ENCODE measurements around the gene ARHGAP21.
"Not testable (repeated sequence)": the region's sequence is repeated elsewhere in the genome, so short reads cannot be mapped to it uniquely, and the experiment has no call there.

ARHGAP21 gene

DNA sequence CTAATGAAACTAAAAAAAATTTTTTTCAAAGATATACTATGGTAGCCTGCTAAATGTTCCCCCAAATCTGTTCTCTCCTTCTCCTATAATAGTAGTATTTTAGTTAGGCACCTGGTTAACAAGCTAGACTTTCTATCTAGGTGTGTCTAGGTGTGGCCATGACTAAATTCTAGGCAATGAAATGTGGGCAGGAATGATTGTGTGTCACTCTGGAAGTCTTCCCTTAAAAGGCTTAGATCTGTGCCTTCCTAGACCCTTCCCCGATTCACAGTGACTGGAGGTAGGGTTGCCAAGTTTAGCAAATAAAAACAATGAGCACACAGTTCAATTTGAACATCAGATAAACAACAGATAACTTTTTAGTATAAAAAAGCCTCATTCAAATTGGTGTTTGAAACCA lies 8.3 kb upstream of the ARHGAP21 start:
- Mint-ChIP-seq H3K27ac (no peak overlapping the region), H3K9me3 (no peaks in the 10 kb centered on the region), H3K4me1 (ENCODE audit: low read depth) (no peaks in the 10 kb centered on the region), H3K36me3 (ENCODE audit: low read depth) (no peaks in the 10 kb centered on the region), H3K4me3 (no peak overlapping the region), H3K27me3 (ENCODE audit: low read depth) (peaks cover 15% of the 10 kb centered on the region)

DNA sequence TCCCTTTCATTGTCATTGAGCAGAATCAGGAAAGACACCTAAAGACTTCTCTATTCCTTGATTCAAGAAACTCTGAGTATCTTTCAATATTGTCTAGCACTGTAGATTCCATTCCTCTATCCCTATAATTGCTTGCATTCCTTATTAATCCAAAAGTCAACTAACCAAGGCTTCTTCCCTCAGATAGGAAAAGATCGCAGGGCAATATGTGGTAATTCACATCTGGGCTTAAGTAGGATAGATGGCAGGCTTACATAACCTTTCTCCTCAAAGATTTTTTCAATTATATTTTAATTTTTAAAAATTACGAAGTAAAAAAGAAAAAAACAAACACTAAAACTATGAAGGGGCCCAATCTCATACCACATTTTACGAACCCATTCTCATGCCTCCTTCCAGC lies 7.1 kb upstream of the ARHGAP21 start:
- no peaks in the 10 kb centered on the region for H3K9me3 Mint-ChIP-seq
- no peak overlapping the region for H3K4me3 Mint-ChIP-seq
- H3K27ac Mint-ChIP-seq: no peak overlapping the region
- no peaks in the 10 kb centered on the region for H3K36me3 Mint-ChIP-seq (ENCODE audit: low read depth)
- peaks cover 11% of the 10 kb centered on the region for H3K27me3 Mint-ChIP-seq (ENCODE audit: low read depth)
- no peaks in the 10 kb centered on the region for H3K4me1 Mint-ChIP-seq (ENCODE audit: low read depth)

DNA sequence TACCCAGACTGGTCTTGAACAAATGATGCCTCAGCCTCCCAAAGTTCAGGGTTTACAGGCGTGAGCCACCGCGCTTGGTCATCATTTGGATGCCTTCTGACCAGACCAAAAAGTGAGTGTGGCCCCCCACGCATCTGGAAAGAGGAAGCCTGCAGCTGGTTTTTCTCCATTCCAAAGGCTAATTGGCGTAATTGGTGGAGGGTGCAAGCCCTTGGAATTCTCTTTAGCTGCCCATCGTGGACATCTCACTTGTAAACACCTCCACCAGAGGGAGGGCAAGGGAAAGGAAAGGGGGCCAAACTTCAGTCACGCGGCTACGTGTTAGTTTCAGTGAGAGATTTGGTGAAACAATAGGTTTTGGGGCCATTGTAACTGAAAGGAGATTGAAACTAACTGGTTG lies 4.1 kb upstream of the ARHGAP21 start:
- Mint-ChIP-seq H3K4me1 (ENCODE audit: low read depth) (peaks cover 6% of the 10 kb centered on the region), H3K27ac (no peak overlapping the region), H3K9me3 (no peaks in the 10 kb centered on the region), H3K4me3 (no peak overlapping the region), H3K27me3 (ENCODE audit: low read depth) (peaks cover 4% of the 10 kb centered on the region), H3K36me3 (ENCODE audit: low read depth) (no peaks in the 10 kb centered on the region)

DNA sequence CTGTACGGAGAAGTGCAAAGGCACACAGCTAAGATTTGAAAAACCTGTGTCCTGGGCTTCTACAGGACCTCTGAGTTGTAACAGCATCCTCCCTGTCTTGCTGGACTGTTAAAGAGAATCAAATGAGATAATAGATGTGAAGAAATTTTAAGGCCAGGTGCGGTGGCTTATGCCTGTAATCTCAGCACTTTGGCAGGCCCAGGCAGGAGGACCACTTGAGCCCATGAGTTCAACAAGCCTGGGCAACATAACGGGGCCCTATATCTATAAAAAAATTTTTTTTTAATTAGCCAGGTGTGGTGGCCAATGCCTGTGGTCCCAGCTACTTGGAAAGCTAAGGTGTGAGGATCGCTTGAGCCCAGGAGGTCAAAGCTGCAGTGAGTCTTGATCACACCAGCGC lies 2.9 kb upstream of the ARHGAP21 start:
- H3K4me3 Mint-ChIP-seq: no peak overlapping the region
- H3K27ac Mint-ChIP-seq: no peak overlapping the region
- H3K4me1 Mint-ChIP-seq (ENCODE audit: low read depth): peaks cover 8% of the 10 kb centered on the region
- no peaks in the 10 kb centered on the region for H3K9me3 Mint-ChIP-seq
- peaks cover 4% of the 10 kb centered on the region for H3K27me3 Mint-ChIP-seq (ENCODE audit: low read depth)
- peaks cover 3% of the 10 kb centered on the region for H3K36me3 Mint-ChIP-seq (ENCODE audit: low read depth)

DNA sequence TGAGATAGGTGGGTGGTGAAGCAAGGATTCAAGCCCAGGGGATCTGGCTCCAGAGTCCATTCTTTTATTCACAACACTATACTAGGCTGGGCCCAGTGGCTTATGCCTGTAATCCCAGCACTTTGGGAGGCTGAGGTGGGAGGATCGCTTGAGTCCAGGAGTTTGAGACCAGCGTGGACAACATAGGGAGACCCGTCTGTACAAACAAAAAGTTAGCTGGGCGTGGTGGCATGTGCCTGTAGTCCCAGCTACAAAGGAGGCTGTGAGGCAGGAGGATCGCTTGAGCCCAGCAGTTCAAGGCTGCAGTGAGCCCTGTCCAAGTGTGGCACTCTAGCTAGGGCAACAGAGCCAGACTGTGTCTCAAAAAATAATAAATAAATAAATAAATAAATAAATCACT lies 2.3 kb upstream of the ARHGAP21 start:
- not testable (repeated sequence) for H3K4me3 Mint-ChIP-seq; H3K36me3 Mint-ChIP-seq (ENCODE audit: low read depth); H3K9me3 Mint-ChIP-seq; H3K27me3 Mint-ChIP-seq (ENCODE audit: low read depth); H3K27ac Mint-ChIP-seq
- peaks cover 12% of the 10 kb centered on the region for H3K4me1 Mint-ChIP-seq (ENCODE audit: low read depth)

DNA sequence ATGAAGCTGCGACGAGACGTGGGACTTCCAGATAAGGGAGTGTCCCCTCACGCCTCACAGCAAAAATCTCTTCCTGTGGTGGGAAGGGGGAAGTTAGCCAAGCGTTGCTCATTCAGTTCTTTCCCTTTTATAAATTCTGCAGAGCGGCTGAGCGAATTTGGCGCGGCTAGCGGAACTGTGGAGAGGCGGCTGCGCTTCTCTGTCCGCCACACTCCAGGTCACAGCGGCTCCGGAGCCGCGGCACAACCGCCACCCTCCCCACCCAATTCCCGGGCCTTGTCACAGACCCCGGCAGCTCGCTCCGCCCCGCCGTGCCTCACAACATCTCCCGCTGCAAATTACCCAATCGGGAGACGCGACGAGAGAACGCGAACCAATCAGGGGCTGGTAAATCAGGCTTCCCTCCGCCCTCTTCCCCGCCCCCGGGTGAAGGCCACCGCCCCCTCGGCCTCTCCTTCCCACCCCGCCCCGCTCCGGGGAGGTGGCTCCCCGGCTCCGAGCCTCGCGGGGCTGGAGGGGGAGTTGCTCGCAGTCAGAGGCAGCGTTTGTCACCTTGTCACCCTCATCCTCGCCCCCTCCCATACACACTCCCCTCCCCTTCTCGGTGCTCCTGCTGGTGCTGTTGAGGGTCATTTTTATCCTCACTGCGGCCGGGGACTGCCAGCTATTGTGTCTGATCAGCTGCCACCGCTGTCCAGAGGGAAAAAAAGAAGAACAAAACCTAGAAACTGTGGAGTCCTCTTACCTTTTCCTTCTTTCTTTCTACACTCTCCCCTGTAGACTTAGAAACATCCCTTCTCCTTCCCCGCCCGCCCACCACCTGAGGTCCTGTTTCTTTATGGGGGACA lies 918 bp upstream of the ARHGAP21 start:
- Mint-ChIP-seq H3K4me3 (peak overlapping the region; percentile 89), H3K36me3 (ENCODE audit: low read depth) (peaks cover 12% of the 10 kb centered on the region), H3K4me1 (ENCODE audit: low read depth) (peaks cover 20% of the 10 kb centered on the region), H3K27ac (peak overlapping the region; percentile 90), H3K9me3 (no peaks in the 10 kb centered on the region), H3K27me3 (ENCODE audit: low read depth) (no peaks in the 10 kb centered on the region)

DNA sequence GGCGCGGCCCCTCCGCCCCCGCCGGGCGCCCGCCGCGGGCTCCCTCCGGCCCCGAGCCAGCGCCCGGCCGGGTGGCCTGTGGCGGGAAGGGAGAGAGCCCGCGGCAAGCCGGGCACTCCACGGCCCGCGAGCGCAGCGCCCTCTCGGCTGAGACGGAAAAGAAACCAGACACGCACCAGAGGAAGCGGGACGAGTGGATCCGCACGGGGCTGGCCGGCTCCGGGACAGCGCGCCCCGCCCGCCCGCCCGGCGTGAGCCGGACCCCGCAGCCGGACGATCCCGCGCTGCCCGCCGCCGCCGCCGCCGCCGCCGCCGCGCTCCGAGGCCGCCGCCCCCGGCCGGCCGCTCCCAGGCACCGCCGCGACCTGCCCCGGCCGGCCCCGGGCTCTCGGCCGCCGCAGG lies 300 bp downstream of the ARHGAP21 start:
- Mint-ChIP-seq H3K4me3 (peak overlapping the region; percentile 40), H3K27me3 (ENCODE audit: low read depth) (no peaks in the 10 kb centered on the region), H3K27ac (no peak overlapping the region), H3K36me3 (ENCODE audit: low read depth) (peaks cover 12% of the 10 kb centered on the region), H3K4me1 (ENCODE audit: low read depth) (peaks cover 22% of the 10 kb centered on the region), H3K9me3 (no peaks in the 10 kb centered on the region)

DNA sequence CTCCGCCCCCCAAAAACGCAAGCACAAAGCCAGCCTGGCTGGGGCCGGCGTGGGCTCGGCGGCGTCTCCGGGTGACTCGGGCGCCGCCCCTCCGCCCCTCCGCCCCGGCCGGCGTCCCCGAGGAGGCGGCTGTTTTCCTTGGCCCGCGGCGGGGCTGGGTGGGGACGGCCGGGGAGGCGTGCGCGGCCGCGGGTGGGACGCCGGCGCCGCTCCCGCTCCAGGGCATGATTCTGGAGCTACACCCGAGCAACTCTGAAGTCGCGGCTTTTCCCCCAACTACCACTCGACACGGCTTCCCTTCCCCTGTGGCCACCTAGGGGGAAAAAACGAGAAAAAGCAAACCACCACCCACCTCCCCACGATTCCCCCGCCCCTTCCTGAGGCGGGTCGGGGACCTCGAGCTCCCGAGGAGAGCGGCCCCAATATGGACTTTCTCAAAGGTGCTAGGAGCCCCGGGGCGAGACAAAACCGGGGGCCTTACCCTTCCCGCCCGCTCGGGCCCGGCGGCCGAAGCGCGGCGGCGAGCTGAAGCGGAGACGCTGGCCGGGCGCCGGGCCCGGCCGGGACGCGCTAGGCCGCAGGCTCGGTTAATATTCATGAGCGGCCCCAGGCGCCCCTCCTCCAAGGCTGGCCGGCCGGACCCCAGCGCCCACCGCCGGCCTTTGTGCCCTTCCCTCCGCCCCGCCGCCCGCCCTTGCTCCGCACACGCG lies 856 bp downstream of the ARHGAP21 start:
- Mint-ChIP-seq H3K9me3 (no peaks in the 10 kb centered on the region), H3K4me3 (peak overlapping the region; percentile 91), H3K27me3 (ENCODE audit: low read depth) (no peaks in the 10 kb centered on the region), H3K36me3 (ENCODE audit: low read depth) (peaks cover 12% of the 10 kb centered on the region), H3K4me1 (ENCODE audit: low read depth) (peaks cover 22% of the 10 kb centered on the region), H3K27ac (peak overlapping the region; percentile 83)

DNA sequence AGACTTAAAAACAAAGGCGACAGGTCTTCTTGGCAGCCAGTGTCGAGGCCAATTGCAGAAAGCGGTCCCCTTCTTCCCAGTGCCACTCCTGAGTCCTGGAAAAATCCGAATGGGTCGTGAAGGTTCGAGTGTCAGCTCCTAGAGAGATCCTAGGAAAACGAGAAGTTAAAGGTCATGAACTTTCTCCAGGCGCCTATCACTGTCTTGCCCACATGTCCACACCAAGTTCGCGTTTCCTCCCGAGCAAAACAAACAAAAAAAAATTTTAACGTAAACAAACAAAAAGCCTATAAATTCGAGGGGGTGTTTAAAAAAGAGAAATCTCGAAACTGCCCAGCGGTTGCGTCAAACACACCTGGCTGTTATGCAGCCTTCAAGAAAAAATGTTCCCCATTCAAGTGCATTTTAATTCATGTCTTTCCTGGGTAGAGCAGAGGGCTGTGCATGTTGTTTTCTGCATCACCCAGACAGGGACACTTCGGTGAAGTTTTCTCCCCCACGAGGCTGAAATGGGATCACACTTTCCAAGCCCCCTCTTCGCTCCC lies 1.5 kb downstream of the ARHGAP21 start:
- Mint-ChIP-seq H3K36me3 (ENCODE audit: low read depth) (peaks cover 12% of the 10 kb centered on the region), H3K27me3 (ENCODE audit: low read depth) (no peaks in the 10 kb centered on the region), H3K9me3 (no peaks in the 10 kb centered on the region), H3K27ac (peak overlapping the region; percentile 41), H3K4me1 (ENCODE audit: low read depth) (peaks cover 22% of the 10 kb centered on the region), H3K4me3 (peak overlapping the region; percentile 78)

DNA sequence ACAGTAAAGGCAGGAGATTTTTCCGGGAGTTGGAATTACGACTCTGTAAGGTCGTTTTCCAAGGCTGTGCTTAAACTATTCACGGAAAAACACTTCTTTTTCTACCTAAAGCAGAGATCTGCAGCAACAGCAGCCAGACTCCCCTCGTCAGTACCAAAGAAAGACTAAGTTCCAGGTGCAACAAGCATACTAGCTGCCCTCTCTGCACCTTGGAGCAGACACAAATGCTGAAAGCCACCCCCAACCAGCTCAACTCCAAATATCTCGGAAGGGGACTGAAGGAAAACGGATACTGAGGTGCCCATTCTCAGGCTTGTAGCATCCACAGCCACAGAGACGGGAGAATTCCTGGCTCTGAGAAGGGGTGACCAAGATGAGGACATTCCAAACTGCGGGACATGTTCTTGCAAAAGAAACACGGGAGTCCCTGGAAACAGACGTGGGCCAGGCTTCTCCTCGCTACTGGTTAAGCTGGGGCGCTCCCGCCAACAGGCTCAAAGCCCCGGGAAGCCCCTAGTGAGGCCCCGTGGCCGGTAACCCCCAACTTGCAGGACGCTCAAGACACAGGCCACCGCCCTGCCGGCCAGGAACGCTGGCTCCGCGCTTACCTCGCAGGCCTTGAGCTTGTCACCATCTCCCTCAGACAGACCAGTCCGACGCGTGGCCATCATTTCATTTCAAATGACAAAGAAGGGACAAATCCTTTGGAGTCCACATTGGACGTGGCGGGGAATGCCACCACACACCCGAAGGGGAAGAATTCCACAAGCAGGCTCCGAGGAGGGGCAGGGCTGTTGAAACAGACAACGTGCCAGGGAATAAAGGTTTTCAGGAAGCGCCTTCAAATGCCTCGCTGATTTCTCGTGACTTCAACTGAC lies 2.2 kb downstream of the ARHGAP21 start:
- Mint-ChIP-seq H3K4me1 (ENCODE audit: low read depth) (peaks cover 22% of the 10 kb centered on the region), H3K36me3 (ENCODE audit: low read depth) (peaks cover 12% of the 10 kb centered on the region), H3K27ac (peak overlapping the region; percentile 49), H3K27me3 (ENCODE audit: low read depth) (no peaks in the 10 kb centered on the region), H3K4me3 (peak overlapping the region; percentile 78), H3K9me3 (no peaks in the 10 kb centered on the region)

DNA sequence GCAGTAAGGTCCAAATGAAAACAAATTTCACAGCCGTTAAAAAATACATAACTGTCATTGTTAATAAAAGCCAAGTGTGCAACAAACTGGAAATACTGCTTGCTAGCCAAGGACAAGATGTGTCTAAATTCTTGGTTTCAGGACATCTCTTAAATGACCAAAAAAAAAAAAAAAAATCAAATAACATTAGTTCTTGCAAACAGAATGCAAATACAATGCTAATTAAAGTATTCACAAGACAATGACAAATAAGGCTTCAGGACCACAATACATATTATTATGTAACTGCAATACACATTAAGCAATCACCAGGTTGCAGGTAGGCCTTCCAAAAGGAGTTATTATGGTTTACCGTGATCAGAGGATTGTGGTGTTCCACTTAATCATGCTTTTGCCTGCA lies 3.6 kb downstream of the ARHGAP21 start:
- Mint-ChIP-seq H3K27ac (no peak overlapping the region), H3K9me3 (no peaks in the 10 kb centered on the region), H3K36me3 (ENCODE audit: low read depth) (peaks cover 12% of the 10 kb centered on the region), H3K4me1 (ENCODE audit: low read depth) (peaks cover 19% of the 10 kb centered on the region), H3K27me3 (ENCODE audit: low read depth) (no peaks in the 10 kb centered on the region), H3K4me3 (no peak overlapping the region)

DNA sequence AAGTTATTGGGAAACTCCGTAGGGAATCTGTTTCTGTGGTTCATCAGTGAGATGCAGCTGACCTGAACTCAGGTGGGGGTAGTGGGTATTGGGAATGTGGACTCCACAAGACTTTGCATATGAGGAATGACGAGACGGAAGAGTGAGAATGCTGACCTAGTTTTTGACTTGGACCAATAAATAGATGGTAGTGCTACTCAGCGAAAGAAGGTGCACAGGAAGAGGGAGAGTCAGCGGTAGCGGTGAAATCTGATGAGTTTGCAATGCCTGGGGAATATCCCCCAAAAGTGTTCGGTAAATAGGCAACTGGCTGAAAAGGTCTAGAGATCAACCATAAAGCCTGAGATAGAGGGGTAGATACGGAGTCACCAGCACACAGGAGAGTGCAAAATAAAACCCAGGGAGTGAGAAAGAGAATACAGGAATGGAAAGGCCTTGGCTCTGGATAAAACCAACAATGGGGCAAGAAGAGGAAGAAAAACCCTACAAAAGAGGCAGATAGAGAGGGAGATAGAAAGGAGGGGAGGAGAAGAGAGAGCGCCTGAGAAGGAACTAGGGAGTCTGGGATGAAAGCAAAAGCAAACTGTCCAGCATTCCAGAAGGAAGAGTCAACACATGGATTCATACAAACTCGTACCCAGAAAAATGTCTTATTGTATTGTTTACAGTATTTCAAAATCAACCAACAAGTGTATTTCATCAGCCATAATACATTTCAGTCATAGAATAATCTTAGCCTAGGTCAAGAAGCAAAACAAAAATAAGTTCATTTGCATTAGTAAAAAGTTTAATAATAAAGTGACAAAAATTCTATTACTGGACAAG lies 5.4 kb downstream of the ARHGAP21 start:
- Mint-ChIP-seq H3K36me3 (ENCODE audit: low read depth) (peaks cover 12% of the 10 kb centered on the region), H3K4me1 (ENCODE audit: low read depth) (peaks cover 16% of the 10 kb centered on the region)

DNA sequence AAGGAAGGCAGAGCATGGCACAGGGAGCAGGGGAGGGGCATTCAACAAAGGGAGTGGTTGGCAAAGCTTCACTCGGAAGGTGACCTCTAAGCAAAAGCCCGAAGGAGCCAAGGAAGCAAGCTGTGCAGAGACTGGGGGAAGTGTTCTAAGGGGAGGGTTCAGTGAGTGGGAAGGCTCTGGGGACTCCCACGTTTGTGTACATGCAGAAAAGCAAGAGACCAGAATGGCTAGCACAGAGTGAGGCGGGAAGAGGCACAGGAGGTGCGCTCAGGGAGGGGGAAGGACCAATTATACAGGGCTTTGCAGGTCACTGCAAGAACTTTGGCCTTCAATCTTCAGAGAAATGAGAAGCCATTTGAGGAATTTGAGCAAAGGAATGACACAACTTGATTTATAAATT lies 7.4 kb downstream of the ARHGAP21 start:
- H3K27me3 Mint-ChIP-seq (ENCODE audit: low read depth): no peaks in the 10 kb centered on the region
- no peaks in the 10 kb centered on the region for H3K9me3 Mint-ChIP-seq
- H3K4me1 Mint-ChIP-seq (ENCODE audit: low read depth): peaks cover 15% of the 10 kb centered on the region

More for the DNA sequence above, 5.4 kb downstream of the ARHGAP21 start:
- Mint-ChIP-seq H3K9me3 (no peaks in the 10 kb centered on the region), H3K27me3 (ENCODE audit: low read depth) (no peaks in the 10 kb centered on the region), H3K27ac (no peak overlapping the region), H3K4me3 (no peak overlapping the region)

More for the DNA sequence above, 7.4 kb downstream of the ARHGAP21 start:
- peaks cover 8% of the 10 kb centered on the region for H3K36me3 Mint-ChIP-seq (ENCODE audit: low read depth)
- H3K27ac Mint-ChIP-seq: no peak overlapping the region
- no peak overlapping the region for H3K4me3 Mint-ChIP-seq
